Transverse colon (tissue), 3 donors: ENCODE measurements around the gene DCAF6.

Experiments used
- EP300 ChIP-seq: sonication (generic); formaldehyde crosslinking; IDR thresholded peaks from one replicate; pipeline ENCODE4 v1.6.1; 2017; ENCODE audit warnings: antibody characterized with exemption, low read depth
- POLR2A ChIP-seq: fragments of 450-650 bp; IDR thresholded peaks from one replicate; pipeline ENCODE4 v1.6.1; 2016; ENCODE audit warnings: antibody characterized with exemption, mild to moderate bottlenecking, moderate library complexity
- TF ChIP-seq, protein P1 (sequence below), 5 experiments: fragments of 200-600 bp in 3 of 5; fragments of 450-650 bp in 2 of 5; sonication (generic) in 3 of 5; IDR thresholded peaks; 1 replicate in 2 of 5; 2 replicates in 3 of 5; pipeline ENCODE4 v1.5.1; 2016 to 2017; ENCODE audit warnings: antibody characterized with exemption in 5 of 5, inconsistent platforms in 3 of 5, mild to moderate bottlenecking in 2 of 5, moderate library complexity in 1 of 5

DNA sequence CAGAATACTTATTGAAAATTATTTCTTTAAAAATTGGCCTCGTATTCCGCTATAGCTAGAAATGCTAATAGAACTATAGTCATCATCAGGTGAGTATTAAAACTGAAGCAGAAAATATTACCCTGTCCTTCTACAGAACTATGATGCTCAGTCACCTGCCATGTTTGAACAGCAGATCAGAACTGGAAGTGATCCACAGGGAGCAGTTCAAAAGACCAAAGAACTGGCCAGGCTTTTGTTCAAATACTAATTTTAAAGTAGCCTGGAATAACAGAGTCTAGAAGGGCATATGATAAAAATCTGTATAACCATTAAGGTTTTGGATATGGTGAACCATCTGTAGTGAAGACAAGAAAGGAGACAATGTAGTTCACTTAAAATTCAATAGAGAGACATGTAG is 105.9 kb downstream of the DCAF6 start:
- TF ChIP-seq, protein P1, sequence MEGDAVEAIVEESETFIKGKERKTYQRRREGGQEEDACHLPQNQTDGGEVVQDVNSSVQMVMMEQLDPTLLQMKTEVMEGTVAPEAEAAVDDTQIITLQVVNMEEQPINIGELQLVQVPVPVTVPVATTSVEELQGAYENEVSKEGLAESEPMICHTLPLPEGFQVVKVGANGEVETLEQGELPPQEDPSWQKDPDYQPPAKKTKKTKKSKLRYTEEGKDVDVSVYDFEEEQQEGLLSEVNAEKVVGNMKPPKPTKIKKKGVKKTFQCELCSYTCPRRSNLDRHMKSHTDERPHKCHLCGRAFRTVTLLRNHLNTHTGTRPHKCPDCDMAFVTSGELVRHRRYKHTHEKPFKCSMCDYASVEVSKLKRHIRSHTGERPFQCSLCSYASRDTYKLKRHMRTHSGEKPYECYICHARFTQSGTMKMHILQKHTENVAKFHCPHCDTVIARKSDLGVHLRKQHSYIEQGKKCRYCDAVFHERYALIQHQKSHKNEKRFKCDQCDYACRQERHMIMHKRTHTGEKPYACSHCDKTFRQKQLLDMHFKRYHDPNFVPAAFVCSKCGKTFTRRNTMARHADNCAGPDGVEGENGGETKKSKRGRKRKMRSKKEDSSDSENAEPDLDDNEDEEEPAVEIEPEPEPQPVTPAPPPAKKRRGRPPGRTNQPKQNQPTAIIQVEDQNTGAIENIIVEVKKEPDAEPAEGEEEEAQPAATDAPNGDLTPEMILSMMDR (IDR thresholded peaks at IDR 0.05), result no peak
- TF ChIP-seq POLR2A (no peak), EP300 (no peak)
